ENCODE results near the gene KRTAP4-9.
"Not testable (repeated sequence)": the region's sequence is repeated elsewhere in the genome, so short reads cannot be mapped to it uniquely, and the experiment has no call there.

Gene KRTAP4-9
- total RNA-seq: 0 reads per million in 9 experiments

DNA sequence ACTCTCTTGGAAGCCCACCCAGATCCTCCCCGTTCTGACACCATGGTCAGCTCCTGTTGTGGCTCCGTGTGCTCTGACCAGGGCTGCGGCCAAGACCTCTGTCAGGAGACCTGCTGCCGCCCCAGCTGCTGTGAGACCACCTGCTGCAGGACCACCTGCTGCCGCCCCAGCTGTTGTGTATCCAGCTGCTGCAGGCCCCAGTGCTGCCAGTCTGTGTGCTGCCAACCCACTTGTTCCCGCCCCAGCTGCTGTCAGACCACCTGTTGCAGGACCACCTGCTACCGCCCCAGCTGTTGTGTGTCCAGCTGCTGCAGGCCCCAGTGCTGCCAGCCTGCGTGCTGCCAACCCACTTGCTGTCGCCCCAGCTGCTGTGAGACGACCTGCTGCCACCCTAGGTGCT is at the start of gene KRTAP4-9:
TSS of gene KRTAP4-9 (plus strand) at position 43 of the 400 bp plus-strand sequence. CDS start at position 43, 0 bp downstream.
- H3K27me3 Mint-ChIP-seq: peaks cover 14 to 39% of the 10 kb centered on the region in 2 donors
- H3K36me3 Mint-ChIP-seq (ENCODE audit: insufficient read depth); DNase-seq; H3K4me3 Mint-ChIP-seq; H3K27ac Mint-ChIP-seq; ATAC-seq (replicated peaks); H3K4me1 Mint-ChIP-seq (ENCODE audit: low read depth in 2 of 2); H3K9me3 Mint-ChIP-seq: not testable (repeated sequence)

DNA sequence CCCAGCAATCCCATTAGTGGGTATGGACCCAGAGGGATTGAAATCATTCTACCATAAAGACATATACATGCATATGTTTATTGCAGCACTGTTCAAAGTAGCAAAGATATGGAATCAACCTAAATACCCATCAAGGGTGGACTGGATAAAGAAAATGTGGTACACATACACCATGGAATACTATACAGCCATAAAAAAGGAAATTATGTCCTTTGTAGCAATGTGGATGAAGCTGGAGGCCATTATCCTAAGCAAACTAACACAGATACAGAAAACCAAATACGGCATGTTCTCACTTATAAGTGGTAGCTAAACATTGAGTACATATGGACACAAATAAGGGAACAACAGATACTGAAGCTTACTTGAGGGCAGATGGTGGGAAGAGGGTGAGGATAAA is 47.6 kb upstream of the KRTAP4-9 start:
- Mint-ChIP-seq H3K27me3 (peaks cover 56 to 77% of the 10 kb centered on the region in 2 donors), H3K36me3 (ENCODE audit: insufficient read depth) (no peaks in the 10 kb centered on the region), H3K4me1 (ENCODE audit: low read depth in 2 of 2) (no peaks in the 10 kb centered on the region), H3K9me3 (peaks cover 0 to 7% of the 10 kb centered on the region in 2 donors), H3K4me3 (no peak overlapping the region), H3K27ac (no peak overlapping the region)
- DNase-seq: no peak
- ATAC-seq (replicated peaks): no peak

DNA sequence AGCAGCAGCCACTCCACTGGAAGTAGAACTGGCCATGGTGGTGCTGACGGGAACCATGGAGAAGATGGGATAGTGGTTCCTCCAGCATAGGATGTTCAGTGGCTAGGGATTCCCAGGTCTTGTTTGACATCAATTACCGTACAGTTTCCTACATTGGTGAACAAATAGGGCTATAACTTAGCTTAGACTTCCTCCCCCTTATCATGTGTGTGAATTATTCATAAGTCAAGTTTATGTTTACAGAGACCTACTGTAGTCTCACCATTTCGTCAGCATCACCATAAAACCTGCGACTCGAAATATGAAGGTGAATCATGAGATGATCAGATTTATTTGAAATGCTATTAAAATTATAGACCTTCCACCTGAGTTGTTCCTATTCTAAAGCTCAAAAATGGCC is 46.4 kb upstream of the KRTAP4-9 start:
- H3K9me3 Mint-ChIP-seq: peaks cover 0 to 7% of the 10 kb centered on the region in 2 donors
- H3K27ac Mint-ChIP-seq: no peak overlapping the region
- H3K36me3 Mint-ChIP-seq (ENCODE audit: insufficient read depth): no peaks in the 10 kb centered on the region
- ATAC-seq (replicated peaks): no peak
- no peak for DNase-seq
- H3K4me3 Mint-ChIP-seq: no peak overlapping the region
- H3K27me3 Mint-ChIP-seq: peaks cover 46 to 65% of the 10 kb centered on the region in 2 donors
- H3K4me1 Mint-ChIP-seq (ENCODE audit: low read depth in 2 of 2): no peaks in the 10 kb centered on the region

DNA sequence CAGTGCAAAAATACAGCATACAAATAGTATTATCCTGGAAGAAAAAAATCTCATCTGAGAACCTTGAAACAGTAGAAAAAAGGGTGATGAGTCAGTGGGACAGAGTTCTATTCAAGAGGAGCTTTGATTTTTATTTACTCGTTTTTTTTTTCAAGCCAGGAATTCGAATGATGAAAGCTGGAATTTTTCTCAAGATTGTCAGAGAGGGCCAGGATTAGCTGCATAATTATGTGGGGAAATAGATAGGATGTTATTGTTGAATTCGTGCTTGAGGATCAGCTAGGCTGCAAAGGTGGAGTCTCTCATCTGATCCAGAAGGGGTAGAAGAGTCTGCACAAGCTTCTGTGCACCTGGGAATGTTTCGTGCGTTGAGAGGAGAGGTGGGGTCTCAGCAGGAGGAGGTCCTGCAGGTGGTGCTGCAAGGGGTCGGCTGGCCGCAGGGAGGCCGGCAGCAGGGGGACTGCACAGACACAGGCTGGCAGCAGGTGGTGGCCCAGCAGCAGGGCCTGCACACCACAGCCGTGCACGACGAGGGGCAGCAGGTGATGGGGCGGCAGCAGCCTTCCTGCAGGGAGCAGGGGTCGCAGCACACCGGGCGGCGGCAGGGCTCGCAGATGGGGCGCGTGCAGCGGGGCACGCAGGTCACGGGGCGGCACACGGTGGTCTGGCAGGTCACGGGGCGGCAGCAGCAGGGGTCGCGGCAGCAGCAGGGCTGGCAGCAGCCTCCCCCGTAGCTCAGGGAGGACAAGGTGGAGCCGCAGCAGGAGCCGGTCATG is 45.7 kb upstream of the KRTAP4-9 start:
- not testable (repeated sequence) for H3K36me3 Mint-ChIP-seq (ENCODE audit: insufficient read depth); DNase-seq; H3K4me3 Mint-ChIP-seq; ATAC-seq (replicated peaks); H3K9me3 Mint-ChIP-seq; H3K27ac Mint-ChIP-seq; H3K4me1 Mint-ChIP-seq (ENCODE audit: low read depth in 2 of 2)
- H3K27me3 Mint-ChIP-seq: peaks cover 39 to 58% of the 10 kb centered on the region in 2 donors

DNA sequence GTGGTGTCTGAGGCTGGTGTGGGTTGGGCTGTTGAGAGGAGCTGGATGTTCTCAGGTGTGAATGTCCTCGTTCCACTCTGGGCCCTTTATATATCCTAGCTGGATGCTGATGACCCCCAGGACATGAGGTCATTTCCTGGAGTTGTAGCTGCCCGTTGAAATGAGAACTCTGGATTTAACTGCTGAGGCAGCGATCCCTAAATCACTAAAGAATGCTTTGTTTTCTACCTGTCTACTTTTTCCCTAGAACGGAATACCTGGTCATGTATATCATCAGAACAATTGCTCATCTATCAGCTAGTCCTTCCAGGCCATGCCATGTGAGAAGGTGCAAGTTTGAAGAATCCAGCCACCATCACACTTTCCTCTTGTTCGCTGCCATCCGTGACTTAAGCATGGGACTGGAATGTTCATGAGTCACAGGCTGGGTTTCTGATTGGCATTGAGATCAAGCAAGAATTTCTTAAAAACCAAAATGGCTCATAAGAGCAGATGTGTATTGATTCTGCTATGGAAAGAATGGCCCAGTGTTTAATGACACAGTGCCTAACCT is 45.1 kb upstream of the KRTAP4-9 start, which contains the start of gene KRTAP2-3:
TSS of gene KRTAP2-3 (minus strand) at position 63 of the 553 bp plus-strand sequence. CDS start 64 bp downstream, outside the sequence.
- Mint-ChIP-seq H3K9me3 (peaks cover 0 to 7% of the 10 kb centered on the region in 2 donors), H3K4me1 (ENCODE audit: low read depth in 2 of 2) (no peaks in the 10 kb centered on the region), H3K36me3 (ENCODE audit: insufficient read depth) (no peaks in the 10 kb centered on the region), H3K4me3 (no peak within 1 kb of the TSS), H3K27ac (no peak within 1 kb of the TSS), H3K27me3 (peaks cover 38 to 56% of the 10 kb centered on the region in 2 donors)
- ATAC-seq (replicated peaks): no peak
- DNase-seq: no peak

DNA sequence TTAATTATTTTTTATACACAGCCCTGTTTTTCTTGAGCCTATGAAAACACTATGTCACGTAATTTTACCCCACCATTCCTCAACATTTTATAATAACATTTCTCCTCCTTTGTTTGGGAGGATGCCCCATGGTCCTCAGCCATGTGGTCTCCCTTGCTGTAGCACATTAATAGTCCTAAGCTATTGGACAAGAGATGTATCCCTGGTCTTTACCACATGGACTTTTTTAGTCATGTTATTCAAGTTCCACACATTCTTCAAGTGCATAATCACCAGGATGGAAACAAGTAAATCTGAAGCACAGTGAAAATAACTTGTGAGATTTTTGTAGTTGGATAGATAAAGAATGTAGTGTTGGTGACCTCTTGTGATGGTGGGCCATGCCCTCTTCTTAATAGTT is 43.2 kb upstream of the KRTAP4-9 start:
- Mint-ChIP-seq H3K4me1 (ENCODE audit: low read depth in 2 of 2) (no peaks in the 10 kb centered on the region), H3K36me3 (ENCODE audit: insufficient read depth) (no peaks in the 10 kb centered on the region), H3K4me3 (no peak overlapping the region), H3K27ac (no peak overlapping the region), H3K27me3 (peaks cover 38 to 44% of the 10 kb centered on the region in 2 donors), H3K9me3 (peaks cover 0 to 7% of the 10 kb centered on the region in 2 donors)
- no peak for ATAC-seq (replicated peaks)
- no peak for DNase-seq

DNA sequence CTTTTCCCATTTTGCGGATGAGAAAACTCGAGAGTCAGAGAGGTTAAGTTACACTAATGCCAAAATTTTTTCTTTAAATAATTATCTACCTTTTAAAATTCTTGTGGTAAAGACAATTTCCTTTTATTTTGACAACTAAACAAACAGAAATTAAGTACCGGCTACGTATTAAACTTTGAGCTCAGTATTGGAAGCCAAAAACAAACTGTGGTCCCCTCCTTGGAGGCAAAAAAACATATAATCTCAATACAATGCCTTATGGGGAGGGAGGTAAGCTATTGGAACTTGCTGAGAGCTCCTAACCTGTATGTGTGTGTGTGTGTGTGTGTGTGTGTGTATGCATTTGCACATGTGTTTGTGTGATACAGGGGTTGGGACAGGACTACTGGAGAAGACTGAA is 41.7 kb upstream of the KRTAP4-9 start:
- no peak for ATAC-seq (replicated peaks)
- H3K4me1 Mint-ChIP-seq (ENCODE audit: low read depth in 2 of 2): no peaks in the 10 kb centered on the region
- H3K4me3 Mint-ChIP-seq: no peak overlapping the region
- H3K27me3 Mint-ChIP-seq: peaks cover 29 to 34% of the 10 kb centered on the region in 2 donors
- DNase-seq: no peak
- no peaks in the 10 kb centered on the region for H3K9me3 Mint-ChIP-seq
- H3K27ac Mint-ChIP-seq: no peak overlapping the region
- no peaks in the 10 kb centered on the region for H3K36me3 Mint-ChIP-seq (ENCODE audit: insufficient read depth)

DNA sequence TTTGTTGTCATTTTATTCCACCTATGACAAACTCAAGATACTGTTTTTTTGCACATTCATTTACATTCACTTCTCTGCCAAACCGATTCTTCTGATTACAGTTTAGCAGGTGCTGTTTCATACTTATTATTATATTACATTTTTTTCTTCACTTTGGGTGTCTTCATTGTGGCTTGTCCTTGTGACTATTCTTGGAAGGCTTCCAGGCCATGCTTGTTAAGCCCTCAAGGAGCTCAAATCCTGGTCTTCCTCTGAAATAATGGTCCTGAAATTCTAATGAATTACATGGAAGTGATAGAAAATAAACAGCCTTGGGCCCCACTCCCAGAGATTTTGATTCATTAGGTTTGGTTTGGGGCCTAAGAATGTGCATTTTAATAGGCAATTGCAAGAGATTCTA is 40.9 kb upstream of the KRTAP4-9 start:
- Mint-ChIP-seq H3K36me3 (ENCODE audit: insufficient read depth) (no peaks in the 10 kb centered on the region), H3K4me1 (ENCODE audit: low read depth in 2 of 2) (no peaks in the 10 kb centered on the region), H3K4me3 (no peak overlapping the region)

DNA sequence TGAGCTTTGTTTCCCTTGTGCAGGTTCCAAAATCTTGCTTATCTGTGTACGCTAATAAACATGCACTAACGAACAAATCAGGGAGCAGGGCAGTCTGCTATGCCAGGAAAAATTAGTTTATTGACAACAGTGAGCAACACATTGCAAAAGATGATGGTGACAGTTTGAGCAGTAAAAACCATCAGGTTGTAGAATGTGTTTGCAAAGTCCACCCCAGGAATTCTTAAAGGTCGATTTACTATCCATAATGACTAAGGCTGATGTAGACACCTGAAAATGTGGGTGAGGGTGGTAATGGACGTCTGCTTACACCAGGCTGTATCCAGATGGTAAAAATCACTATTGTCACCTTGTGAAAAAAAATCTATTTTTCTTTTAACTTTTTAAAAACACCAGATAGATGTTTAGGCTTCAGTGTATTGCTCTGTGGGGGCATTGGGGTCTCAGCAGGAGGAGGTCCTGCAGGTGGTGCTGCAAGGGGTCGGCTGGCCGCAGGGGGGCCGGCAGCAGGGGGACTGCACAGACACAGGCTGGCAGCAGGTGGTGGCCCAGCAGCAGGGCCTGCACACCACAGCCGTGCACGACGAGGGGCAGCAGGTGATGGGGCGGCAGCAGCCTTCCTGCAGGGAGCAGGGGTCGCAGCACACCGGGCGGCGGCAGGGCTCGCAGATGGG is 40.0 kb upstream of the KRTAP4-9 start:
- H3K27me3 Mint-ChIP-seq: peaks cover 12 to 19% of the 10 kb centered on the region in 2 donors
- H3K36me3 Mint-ChIP-seq (ENCODE audit: insufficient read depth); DNase-seq; H3K27ac Mint-ChIP-seq; H3K4me3 Mint-ChIP-seq; H3K9me3 Mint-ChIP-seq; H3K4me1 Mint-ChIP-seq (ENCODE audit: low read depth in 2 of 2); ATAC-seq (replicated peaks): not testable (repeated sequence)

More for the DNA sequence above, 40.9 kb upstream of the KRTAP4-9 start:
- Mint-ChIP-seq H3K27ac (no peak overlapping the region), H3K9me3 (no peaks in the 10 kb centered on the region), H3K27me3 (peaks cover 20 to 26% of the 10 kb centered on the region in 2 donors)
- ATAC-seq (replicated peaks) (no peak), DNase-seq (no peak)

DNA sequence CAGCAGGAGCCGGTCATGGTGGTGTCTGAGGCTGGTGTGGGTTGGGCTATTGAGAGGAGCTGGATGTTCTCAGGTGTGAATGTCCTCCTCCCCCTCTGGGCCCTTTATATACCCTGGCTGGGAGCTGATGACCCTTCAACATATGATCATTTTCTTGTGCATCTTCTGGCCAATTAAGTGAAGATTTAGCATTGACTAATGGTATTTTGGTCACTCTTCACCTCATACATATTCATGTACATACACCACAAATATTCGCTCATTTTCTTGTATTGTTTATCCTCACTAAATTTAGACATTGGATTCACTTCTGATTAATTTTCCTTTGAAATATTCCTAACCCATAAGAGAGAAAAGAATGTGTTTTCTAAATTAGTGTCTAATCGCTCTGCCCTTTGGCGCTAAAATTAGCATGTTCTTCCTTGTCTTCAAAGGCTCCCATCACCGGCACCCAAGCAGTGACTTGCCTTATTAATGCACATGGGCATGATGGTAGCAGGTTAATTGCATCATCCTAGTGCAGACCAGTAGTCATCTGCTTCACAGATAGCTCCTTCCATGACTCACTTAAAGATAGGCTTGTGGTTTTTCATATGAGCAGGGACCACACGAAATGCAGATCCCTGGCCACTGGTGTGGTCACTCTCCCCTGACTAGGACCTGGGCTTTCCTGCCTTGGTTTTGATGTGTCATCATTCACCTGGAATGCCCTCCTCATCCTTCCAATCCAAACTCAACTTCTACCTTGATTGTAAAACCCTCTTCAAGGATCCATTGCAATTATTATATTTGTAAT is 39.2 kb upstream of the KRTAP4-9 start, which contains the start of gene KRTAP2-4:
TSS of gene KRTAP2-4 (minus strand) at position 51 of the 796 bp plus-strand sequence. CDS start at position 17, 34 bp downstream.
- Mint-ChIP-seq H3K4me3 (no peak within 1 kb of the TSS), H3K27me3 (peaks cover 3 to 11% of the 10 kb centered on the region in 2 donors), H3K4me1 (ENCODE audit: low read depth in 2 of 2) (no peaks in the 10 kb centered on the region), H3K9me3 (no peaks in the 10 kb centered on the region), H3K27ac (no peak within 1 kb of the TSS), H3K36me3 (ENCODE audit: insufficient read depth) (no peaks in the 10 kb centered on the region)
- DNase-seq (no peak), ATAC-seq (replicated peaks) (no peak)

DNA sequence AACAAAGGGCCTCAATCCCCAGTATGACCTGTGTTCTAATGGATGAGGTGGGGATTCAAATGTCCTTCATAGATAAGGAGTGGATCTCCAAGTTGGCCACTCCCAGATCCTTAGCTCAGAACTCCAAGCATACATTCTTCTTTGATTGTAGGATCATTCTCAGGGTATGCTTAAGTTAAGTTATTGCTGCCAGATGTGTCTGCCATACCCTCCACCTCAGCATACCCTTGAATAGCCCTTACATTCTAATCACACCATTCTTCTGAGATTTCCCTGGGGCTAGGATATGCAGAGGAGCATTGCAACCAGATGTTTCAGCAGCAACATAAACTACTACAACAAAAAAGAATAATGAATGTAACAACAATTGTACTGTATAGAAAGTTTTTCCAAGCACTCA is 37.9 kb upstream of the KRTAP4-9 start:
- DNase-seq (no peak), ATAC-seq (replicated peaks) (no peak)
- no peak overlapping the region for H3K4me3 Mint-ChIP-seq
- H3K27ac Mint-ChIP-seq: no peak overlapping the region
- H3K9me3 Mint-ChIP-seq: no peaks in the 10 kb centered on the region
- no peaks in the 10 kb centered on the region for H3K4me1 Mint-ChIP-seq (ENCODE audit: low read depth in 2 of 2)
- H3K27me3 Mint-ChIP-seq: no peaks in the 10 kb centered on the region
- no peaks in the 10 kb centered on the region for H3K36me3 Mint-ChIP-seq (ENCODE audit: insufficient read depth)

DNA sequence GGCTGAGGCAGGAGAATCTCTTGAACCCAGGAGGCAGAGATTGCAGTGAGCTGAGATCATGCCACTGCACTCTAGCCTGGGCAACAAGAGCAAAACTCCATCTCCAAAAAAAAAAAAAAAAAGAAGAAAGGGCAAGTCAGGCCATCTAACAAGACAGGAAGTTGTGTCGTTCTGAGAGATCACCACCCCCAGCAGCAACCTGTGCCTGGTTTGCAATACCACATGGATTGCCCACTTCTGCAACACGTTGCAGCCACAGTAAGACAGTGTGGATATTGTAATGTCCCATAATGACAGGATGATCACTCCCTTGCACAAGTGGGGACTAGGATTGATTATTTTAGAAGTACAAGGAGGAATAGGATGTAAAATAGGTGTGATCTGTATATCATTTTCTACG is 36.2 kb upstream of the KRTAP4-9 start:
- no peaks in the 10 kb centered on the region for H3K4me1 Mint-ChIP-seq (ENCODE audit: low read depth in 2 of 2)
- H3K27ac Mint-ChIP-seq: no peak overlapping the region
- H3K9me3 Mint-ChIP-seq: no peaks in the 10 kb centered on the region
- H3K4me3 Mint-ChIP-seq: no peak overlapping the region
- no peaks in the 10 kb centered on the region for H3K27me3 Mint-ChIP-seq
- H3K36me3 Mint-ChIP-seq (ENCODE audit: insufficient read depth): no peaks in the 10 kb centered on the region
- ATAC-seq (replicated peaks) (no peak), DNase-seq (no peak)

Data from effector memory CD8-positive, alpha-beta T cell (primary cell).